Thymus (tissue), 11 donors: ENCODE results near the gene C1orf74. TPM values are rescaled to one million over a fixed set of nuclear protein-coding genes. Genes with fewer than 3 reads are reported as not detected.
A peak's percentile ranks its signal among the peaks of the same experiment; 100 is the strongest.

Source experiments
- DNase-seq, 9 donors: peaks; one replicate each; pipeline ENCODE4 v3.0.0-alpha.2; 2013; ENCODE audit warnings: low spot score in 9 of 9, low read depth in 6 of 9, missing footprints in 1 of 9
- H3K27ac ChIP-seq, 2 donors: one replicate each; pipeline ENCODE4 v1.5.1; 2013; ENCODE audit warnings: control low read depth in 1 of 2, low read depth in 1 of 2, low read length in 1 of 2, mild to moderate bottlenecking in 1 of 2, moderate library complexity in 1 of 2
- H3K27me3 ChIP-seq, 2 donors: one replicate each; pipeline ENCODE4 v1.5.1; 2013; ENCODE audit warnings: low read length in 1 of 2; ENCODE audit not compliant: control insufficient read depth in 2 of 2, insufficient read depth in 1 of 2
- H3K36me3 ChIP-seq, 2 donors: one replicate each; pipeline ENCODE4 v1.5.1; 2013; ENCODE audit warnings: low read length in 1 of 2, mild to moderate bottlenecking in 1 of 2, moderate library complexity in 1 of 2; ENCODE audit not compliant: control insufficient read depth in 2 of 2, insufficient read depth in 2 of 2
- H3K4me1 ChIP-seq, 2 donors: one replicate each; pipeline ENCODE4 v1.5.1; 2013; ENCODE audit warnings: low read length in 2 of 2; ENCODE audit not compliant: control insufficient read depth in 2 of 2, insufficient read depth in 2 of 2
- H3K4me3 ChIP-seq, 2 donors: one replicate each; pipeline ENCODE4 v1.5.1; 2013; ENCODE audit warnings: low read length in 2 of 2, control low read depth in 1 of 2, mild to moderate bottlenecking in 1 of 2
- H3K9me3 ChIP-seq, 2 donors: one replicate each; pipeline ENCODE4 v1.5.1; 2013; ENCODE audit warnings: low read length in 1 of 2, mild to moderate bottlenecking in 1 of 2; ENCODE audit not compliant: control insufficient read depth in 2 of 2, insufficient read depth in 1 of 2
- WGBS: extraction: QIAGEN DNeasy Blood & Tissue Kit; methylation state at CpG from one replicate; pipeline ENCODE4 v1.1.7; 2013; 5-methylcytosine and 5-hydroxymethylcytosine counted together
- polyA plus RNA-seq: library from polyadenylated mRNA; stranded (reverse); fragments of 200-250 nt; gene quantifications from one replicate; pipeline ENCODE4 v1.2.3, GENCODE V29; 2013
- total RNA-seq: library from RNA; stranded (reverse); fragments of 120-200 nt; gene quantifications from one replicate; pipeline ENCODE4 v1.2.4, GENCODE V29; 2013
- donor health status: healthy.

Gene C1orf74
- total and polyA plus RNA-seq, 2 donors, result 2.8 to 3.0 TPM

DNA sequence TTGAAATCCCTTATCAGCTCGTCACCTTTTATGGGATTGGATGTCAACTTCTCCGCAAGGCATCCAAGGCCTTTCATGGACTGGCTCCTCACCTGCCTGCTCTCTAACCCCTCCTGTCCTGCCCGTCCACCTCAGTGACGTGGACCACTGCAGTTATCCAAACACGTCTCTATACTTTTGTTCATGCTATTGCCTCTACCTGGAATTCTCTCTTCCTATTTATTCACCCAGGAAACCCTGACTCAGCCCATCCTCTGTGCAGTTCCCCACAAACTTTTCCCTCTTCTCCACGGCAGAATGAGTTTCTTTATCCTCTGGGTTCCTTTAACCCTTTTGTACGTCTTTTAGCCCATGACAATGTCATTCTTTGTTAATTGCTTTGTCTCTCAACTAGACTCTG, 38.3 kb upstream of the C1orf74 start:
- no peak overlapping the region for H3K27ac ChIP-seq
- H3K4me1 ChIP-seq, result peaks cover 0 to 2% of the 10 kb centered on the region in 2 donors
- H3K9me3 ChIP-seq, result no peaks in the 10 kb centered on the region
- no peak overlapping the region for H3K4me3 ChIP-seq
- no peaks in the 10 kb centered on the region for H3K36me3 ChIP-seq
- H3K27me3 ChIP-seq, result peaks cover 0 to 11% of the 10 kb centered on the region in 2 donors
- 82% methylated on average over 7 of the region's 7 CpGs for WGBS
- DNase-seq, result no peak

GRCh38 chr1:209820986-209821385, 36.6 kb upstream of the C1orf74 start:
- Histone ChIP-seq H3K36me3 (no peaks in the 10 kb centered on the region), H3K4me3 (no peak overlapping the region), H3K27me3 (peaks cover 0 to 14% of the 10 kb centered on the region in 2 donors), H3K4me1 (peaks cover 5 to 11% of the 10 kb centered on the region in 2 donors), H3K9me3 (no peaks in the 10 kb centered on the region), H3K27ac (no peak overlapping the region)
- no peak for DNase-seq
- WGBS, result 82% methylated on average over 4 of the region's 4 CpGs

- Histone ChIP-seq H3K27ac (no peak overlapping the region), H3K4me3 (no peak overlapping the region), H3K27me3 (peaks cover 0 to 14% of the 10 kb centered on the region in 2 donors), H3K9me3 (no peaks in the 10 kb centered on the region), H3K4me1 (peaks cover 5 to 16% of the 10 kb centered on the region in 2 donors), H3K36me3 (no peaks in the 10 kb centered on the region)
- WGBS, result 38% methylated on average over 1 of the region's 1 CpG
- DNase-seq, result no peak
Observed at GRCh38 chr1:209819058-209819457, 34.7 kb upstream of the C1orf74 start.

- H3K9me3 ChIP-seq, result no peaks in the 10 kb centered on the region
- H3K27me3 ChIP-seq, result peaks cover 0 to 14% of the 10 kb centered on the region in 2 donors
- 98% methylated on average over 1 of the region's 1 CpG for WGBS
- peaks cover 5 to 16% of the 10 kb centered on the region in 2 donors for H3K4me1 ChIP-seq
- H3K36me3 ChIP-seq, result no peaks in the 10 kb centered on the region
- H3K27ac ChIP-seq, result peak overlapping the region in 1 of 2 donors; percentile 62
- DNase-seq, result no peak
- H3K4me3 ChIP-seq, result no peak overlapping the region
Observed at GRCh38 chr1:209817691-209818090, 33.3 kb upstream of the C1orf74 start.

- Histone ChIP-seq H3K9me3 (no peaks in the 10 kb centered on the region), H3K4me1 (peaks cover 5 to 16% of the 10 kb centered on the region in 2 donors), H3K4me3 (no peak overlapping the region), H3K36me3 (no peaks in the 10 kb centered on the region), H3K27ac (peak overlapping the region; percentile 52 to 62), H3K27me3 (peaks cover 0 to 9% of the 10 kb centered on the region in 2 donors)
- no peak for DNase-seq
- WGBS, result 63% methylated on average over 3 of the region's 3 CpGs
Observed at GRCh38 chr1:209816923-209817322, 32.6 kb upstream of the C1orf74 start.

DNA sequence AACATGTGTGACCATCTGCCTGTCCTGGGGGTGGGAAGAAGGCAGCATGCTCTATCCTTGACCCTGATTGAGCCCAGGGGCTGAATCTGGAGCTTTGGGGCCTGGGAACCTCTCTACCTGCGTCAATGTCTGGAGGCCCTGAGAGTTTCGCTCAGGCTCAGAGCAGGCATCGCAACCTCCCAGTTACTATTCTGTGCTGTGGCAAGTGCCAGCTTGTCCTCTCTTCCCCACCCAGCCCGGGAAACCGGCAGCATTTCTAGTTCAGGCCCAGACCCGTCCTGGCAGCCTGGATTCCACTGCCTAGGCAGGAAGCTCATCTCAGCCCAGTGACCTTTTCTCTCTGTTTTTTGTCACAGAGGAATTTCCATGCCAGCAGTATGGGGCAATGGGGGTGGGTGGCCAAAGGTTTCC, 31.6 kb upstream of the C1orf74 start:
- H3K9me3 ChIP-seq, result no peaks in the 10 kb centered on the region
- WGBS, result 93% methylated on average over 6 of the region's 6 CpGs
- peaks cover 5 to 16% of the 10 kb centered on the region in 2 donors for H3K4me1 ChIP-seq
- no peaks in the 10 kb centered on the region for H3K36me3 ChIP-seq
- peak in 1 of 9 donors; percentile 27 for DNase-seq
- H3K27me3 ChIP-seq, result peaks cover 0 to 7% of the 10 kb centered on the region in 2 donors
- no peak overlapping the region for H3K4me3 ChIP-seq
- peak overlapping the region; percentile 73 to 78 for H3K27ac ChIP-seq

DNA sequence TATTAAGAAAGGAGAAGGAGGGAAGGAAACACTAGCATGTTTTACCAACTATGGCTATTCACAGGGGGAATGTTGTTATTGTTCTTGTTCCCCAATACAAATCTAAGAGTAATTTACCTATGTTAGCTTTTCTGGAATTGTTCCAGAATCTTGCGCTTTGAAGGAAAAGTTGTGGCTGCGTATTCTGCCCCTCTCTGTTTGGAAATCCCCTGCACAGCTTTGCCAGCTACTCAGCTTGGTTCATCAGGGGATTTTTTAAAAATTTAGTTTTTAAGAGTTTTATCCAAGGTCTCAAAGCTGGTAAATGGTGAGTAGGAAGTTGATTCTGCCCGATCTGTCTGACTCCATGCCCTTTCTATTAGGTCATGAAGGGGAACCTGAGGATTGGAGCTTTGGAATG, 31.1 kb upstream of the C1orf74 start:
- Histone ChIP-seq H3K27me3 (peaks cover 0 to 5% of the 10 kb centered on the region in 2 donors), H3K4me3 (no peak overlapping the region), H3K27ac (peak overlapping the region; percentile 73 to 78), H3K4me1 (peaks cover 5 to 16% of the 10 kb centered on the region in 2 donors), H3K9me3 (no peaks in the 10 kb centered on the region), H3K36me3 (no peaks in the 10 kb centered on the region)
- DNase-seq, result peak in 1 of 9 donors; percentile 21
- WGBS, result 89% methylated on average over 3 of the region's 3 CpGs

DNA sequence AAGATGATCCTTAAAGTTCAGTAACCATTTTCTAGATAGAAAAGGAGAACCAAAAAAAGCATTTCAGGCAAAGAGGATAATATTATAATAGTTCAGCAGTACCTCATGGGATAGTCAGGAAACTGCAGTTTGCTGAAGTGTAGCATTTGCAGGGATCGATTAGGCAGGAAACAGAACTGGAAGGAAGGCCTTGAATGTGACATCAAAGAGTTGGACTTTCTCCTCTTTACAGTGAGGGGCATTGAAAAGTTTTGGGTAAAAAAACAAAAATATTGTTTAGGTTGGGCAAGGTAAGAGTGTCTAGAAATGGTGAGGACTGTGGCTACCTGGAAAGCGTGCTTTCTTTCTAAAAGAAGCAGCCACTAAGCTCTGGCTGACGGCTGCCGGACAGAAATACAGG, 29.5 kb upstream of the C1orf74 start:
- Histone ChIP-seq H3K36me3 (no peaks in the 10 kb centered on the region), H3K4me3 (no peak overlapping the region), H3K9me3 (no peaks in the 10 kb centered on the region), H3K4me1 (peaks cover 5 to 19% of the 10 kb centered on the region in 2 donors), H3K27me3 (peaks cover 0 to 7% of the 10 kb centered on the region in 2 donors), H3K27ac (no peak overlapping the region)
- no peak for DNase-seq
- 94% methylated on average over 4 of the region's 4 CpGs for WGBS

DNA sequence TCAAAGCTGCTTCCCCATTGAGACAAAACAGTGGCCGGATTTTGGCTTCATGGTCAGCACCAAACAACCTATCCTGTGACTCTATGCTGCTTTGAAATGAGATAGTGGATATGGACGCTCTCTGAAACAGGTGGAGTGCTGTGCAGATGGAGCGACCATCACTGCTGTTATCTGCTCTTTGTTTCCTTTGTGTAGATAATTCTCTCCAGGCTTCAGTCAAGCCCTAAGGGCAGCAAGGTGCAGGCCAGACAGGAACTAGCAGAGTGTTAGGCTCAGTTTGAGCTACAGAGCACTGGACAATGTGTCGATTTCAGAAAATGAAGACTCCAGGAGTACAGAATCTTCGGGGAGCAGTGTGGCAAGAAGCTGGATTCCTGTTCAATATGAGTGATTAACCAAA, 26.4 kb upstream of the C1orf74 start:
- Histone ChIP-seq H3K36me3 (no peaks in the 10 kb centered on the region), H3K4me3 (no peak overlapping the region), H3K4me1 (peaks cover 6 to 17% of the 10 kb centered on the region in 2 donors), H3K9me3 (peaks cover 0 to under 1% of the 10 kb centered on the region in 2 donors), H3K27ac (no peak overlapping the region), H3K27me3 (peaks cover 0 to 12% of the 10 kb centered on the region in 2 donors)
- 97% methylated on average over 5 of the region's 5 CpGs for WGBS
- no peak for DNase-seq
